NCI-H1417 treated with DMSO at 0.1 percent for 48 hours (cell line): ENCODE data around the gene FGD6.
A peak's percentile ranks its signal among the peaks of the same experiment; 100 is the strongest.

Experiments used
- DNase-seq: peaks from one replicate; lab custom pipeline; 2025; lab: John Stamatoyannopoulos, UW

FGD6 gene

DNA sequence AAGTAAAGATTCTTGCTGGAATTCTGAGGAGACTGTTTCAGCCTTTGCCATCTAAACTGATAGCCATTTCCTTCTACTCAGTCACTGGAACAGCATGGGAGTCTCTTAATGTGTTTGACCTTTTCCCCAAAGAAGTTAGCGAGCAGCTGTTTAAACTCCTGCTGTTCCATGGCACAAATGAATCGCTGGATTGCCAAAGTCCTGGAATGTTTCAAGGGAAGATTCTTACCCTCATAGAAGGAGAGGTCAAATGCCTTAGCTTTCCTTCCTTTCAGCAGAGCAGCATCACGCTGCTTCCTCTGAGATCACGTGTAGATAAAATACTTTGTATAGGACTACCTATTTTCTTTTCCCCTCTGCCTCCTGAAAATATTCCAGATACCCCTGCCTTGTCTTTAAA lies 133.3 kb downstream of the FGD6 start:
- DNase-seq, result no peak

DNA sequence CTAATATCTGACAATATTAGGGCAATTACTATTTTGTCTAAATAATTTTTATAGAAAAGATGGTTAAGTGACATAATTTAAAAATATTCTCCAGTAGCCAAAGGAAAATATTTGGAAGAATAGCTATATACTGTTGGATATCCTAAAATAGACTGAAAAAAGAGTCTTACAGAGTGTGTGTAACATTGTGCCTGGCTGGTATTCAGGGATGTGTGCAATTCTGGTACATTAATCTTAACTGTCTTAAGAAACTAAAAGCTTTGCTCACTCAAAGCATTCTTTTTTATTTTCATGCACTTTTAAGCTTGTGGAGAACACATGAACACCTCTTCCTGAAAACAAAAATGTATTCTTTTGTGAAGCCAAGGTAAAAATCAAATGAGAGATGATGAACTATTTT lies 133.8 kb downstream of the FGD6 start:
- no peak for DNase-seq

DNA sequence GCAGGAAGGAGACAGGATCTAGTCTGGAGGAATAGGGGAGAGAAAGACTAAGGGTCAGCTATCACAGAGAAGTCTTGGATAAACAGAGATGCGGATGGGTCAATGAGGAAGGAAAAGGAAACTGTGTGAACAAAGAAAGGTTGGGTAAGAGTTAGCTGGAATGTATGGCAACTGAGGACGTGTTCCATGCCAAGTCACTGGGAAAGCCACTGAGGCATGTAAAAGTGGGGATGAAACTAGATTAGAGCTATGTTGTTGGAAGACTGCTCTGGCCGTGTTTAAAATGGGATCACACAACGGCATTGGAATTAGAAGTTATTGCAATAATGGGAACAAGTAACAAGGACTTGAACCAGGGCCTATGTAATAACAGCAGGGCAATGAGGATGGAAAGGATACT lies 139.9 kb downstream of the FGD6 start:
- DNase-seq, result no peak

DNA sequence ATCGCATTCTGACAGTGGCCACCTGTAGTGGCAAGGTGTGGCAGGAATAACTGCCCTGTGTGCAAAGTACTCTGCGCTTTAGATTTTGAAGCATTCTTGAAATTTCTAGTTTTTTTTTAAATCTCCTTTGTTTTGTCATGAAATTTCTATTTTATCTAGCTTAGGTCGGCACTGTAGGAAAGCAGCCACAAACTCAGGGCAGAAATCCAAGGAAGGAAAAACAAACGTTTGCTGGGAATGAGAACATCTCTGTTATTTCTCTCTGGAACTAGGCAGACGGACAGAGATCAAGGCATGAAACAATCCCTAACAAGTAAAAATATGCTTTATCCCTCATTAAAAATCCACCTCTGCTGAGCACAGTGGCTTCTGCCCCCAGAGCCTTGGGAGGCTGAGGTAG lies 142.5 kb downstream of the FGD6 start:
- no peak for DNase-seq

DNA sequence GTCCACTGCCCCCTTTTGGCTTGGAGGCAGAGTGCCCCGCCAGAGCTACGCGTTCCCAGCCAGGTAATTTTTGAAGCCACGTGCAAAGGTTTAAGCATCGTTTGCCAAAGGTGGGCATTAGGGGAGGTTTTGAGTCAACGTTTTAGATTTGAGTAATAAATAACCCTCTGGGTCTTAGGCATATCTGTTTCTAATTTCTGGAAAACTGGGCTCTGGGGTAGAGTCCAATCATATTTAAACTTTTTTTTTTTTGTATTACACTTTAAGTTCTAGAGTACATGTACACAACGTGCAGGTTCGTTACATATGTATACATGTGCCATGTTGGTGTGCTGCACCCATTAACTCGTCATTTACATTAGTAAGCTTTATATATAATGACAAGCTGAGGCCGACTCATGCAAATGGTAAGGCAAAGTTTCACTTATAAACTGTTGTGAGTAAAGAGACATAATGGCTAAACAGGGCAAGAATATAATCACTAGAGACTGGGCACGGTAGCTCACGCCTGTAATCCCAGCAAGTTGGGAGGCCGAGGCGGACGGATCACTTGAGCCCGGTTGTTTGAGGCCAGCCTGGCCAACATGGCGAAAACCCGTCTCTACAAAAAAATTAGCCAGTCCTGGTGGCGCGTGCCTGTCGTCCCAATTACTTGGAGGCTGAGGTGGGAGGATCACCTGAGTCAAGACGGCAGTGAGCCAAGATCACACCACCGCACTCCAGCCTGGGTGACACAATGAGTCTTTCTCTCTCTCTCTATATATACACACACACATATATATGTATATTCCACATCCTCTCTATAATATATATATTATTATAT lies 143.4 kb downstream of the FGD6 start:
- no peak for DNase-seq

- DNase-seq, result peak; percentile 78
Observed at GRCh38 chr12:95072900-95073697, 144.2 kb downstream of the FGD6 start, which contains the start of gene NR2C1. NR2C1 (minus strand) TSS chr12:95073618; CDS start chr12:95067384, 6,234 bp downstream.

- DNase-seq, result no peak
Observed at GRCh38 chr12:95070378-95070777, 146.9 kb downstream of the FGD6 start.

- no peak for DNase-seq
Observed at GRCh38 chr12:95066091-95066855, 151.0 kb downstream of the FGD6 start.

- DNase-seq, result no peak
Observed at GRCh38 chr12:95060951-95061350, 156.3 kb downstream of the FGD6 start.

- DNase-seq, result no peak
Observed at GRCh38 chr12:95059984-95060383, 157.3 kb downstream of the FGD6 start.

DNA sequence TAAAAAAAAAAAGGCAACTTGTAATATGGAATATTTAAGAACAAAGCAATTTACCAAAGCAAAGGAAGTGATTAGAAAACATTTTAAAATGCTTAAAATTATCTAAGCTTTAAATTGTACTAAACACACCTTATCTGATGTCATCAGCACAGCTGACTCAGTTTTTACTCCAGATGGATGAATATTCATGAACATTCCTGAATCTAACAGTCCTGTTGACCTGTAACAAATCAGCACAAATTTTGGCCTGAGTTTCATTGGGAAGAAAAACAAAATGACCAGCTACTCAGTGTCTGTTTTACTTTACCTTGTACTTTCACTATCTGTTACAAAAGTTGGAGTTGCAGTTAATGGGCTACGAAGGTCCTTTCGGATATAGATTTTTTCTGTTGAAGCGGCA lies 159.8 kb downstream of the FGD6 start:
- no peak for DNase-seq

DNA sequence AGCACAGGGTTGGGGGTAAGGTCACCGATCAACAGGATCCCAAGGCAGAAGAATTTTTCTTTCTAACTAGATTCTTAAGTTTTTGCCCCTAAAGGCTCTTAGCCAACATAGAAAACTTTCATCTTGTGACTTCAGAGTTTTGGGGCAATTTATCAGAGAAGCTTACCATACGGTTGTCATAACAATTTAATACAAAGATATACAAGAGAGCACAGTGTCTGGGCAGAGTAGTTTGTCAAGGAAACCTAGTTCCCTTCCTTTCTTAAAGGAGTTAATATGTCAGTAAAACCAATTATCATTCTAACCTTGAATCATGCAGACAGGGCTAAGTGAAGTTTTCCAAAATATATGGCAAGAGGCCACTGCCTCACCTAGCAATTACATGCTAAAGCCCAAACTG lies 162.2 kb downstream of the FGD6 start:
- no peak for DNase-seq

- DNase-seq, result no peak
Observed at GRCh38 chr12:95054206-95054605, 163.1 kb downstream of the FGD6 start.

DNA sequence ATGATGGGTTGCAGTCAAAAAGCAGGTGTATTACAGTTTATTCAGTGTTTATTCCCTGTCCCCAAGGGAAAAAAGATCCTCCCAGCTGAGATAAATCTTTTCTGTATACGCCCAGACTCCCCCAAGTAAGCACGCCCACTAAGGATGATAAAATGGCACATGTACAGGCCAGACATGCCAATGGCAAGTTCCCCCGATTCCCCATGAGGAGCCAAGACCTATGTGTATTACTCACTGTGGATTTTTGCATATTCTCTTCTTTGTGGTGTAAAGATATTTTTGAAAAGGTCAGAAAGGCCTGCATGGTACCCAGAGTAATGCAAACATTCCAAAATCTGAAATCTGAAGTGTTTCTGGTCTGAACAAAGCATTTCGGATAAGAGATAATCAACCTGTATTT lies 166.0 kb downstream of the FGD6 start:
- DNase-seq, result no peak

DNA sequence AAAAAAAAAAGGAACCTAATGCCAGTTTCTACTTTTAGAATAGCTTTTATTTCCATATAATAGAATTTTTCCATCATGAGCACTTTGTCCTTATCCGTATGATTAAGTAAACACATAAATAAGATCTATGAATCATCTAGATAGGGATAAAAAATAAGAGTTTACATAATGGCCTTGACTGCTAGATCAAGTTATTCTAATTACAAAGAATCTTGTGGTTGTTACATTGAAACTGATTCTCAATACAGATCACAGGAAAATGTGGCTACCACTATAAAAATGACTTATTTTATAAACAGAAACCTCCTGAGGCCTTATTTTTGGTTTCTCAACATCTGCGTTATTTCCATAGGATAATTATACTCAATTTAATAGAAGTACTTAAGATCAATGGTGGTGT lies 179.4 kb downstream of the FGD6 start:
- DNase-seq, result no peak

GRCh38 chr12:95034750-95035149 lies 182.5 kb downstream of the FGD6 start:
- DNase-seq, result no peak
